H1 (cell line): ENCODE data around the gene PGBD5. TPM values are rescaled to one million over a fixed set of nuclear protein-coding genes. Genes with fewer than 3 reads are reported as not detected.

Experiments
- CTCF ChIA-PET: fragments of 300-600 bp; sonication (Branson Sonifier 250); formaldehyde crosslinking; loops from one replicate; lab custom pipeline; 2021; ENCODE audit not compliant: partially characterized antibody; lab: Charles Lee
- POLR2A ChIA-PET: fragments of 300-600 bp; sonication (Branson Sonifier 250); formaldehyde crosslinking; loops from one replicate; lab custom pipeline; 2021; ENCODE audit warnings: inconsistent platforms; ENCODE audit not compliant: partially characterized antibody; lab: Charles Lee
- DNase-seq, 2 experiments: peaks; one replicate each; pipeline versions ENCODE4 v3.0.0 to v3.0.0-alpha.2; 2010 to 2022; ENCODE audit warnings: low spot score in 2 of 2, low read depth in 1 of 2, mixed read lengths in 1 of 2
- FAIRE-seq: peaks from 2 replicates; lab custom pipeline; 2011; peaks lifted over from hg19 to GRCh38; lab: Jason Lieb, UNC
- H2AFZ ChIP-seq: 2 replicates; pipeline ENCODE4 v1.8.1; 2012; ENCODE audit warnings: low read length, inconsistent platforms
- H2AK5ac ChIP-seq: 2 replicates; pipeline ENCODE4 v1.6.1; 2013; ENCODE audit warnings: low read depth, low read length
- H2BK120ac ChIP-seq: replicated peaks from 2 replicates; pipeline ENCODE3; 2013; ENCODE audit warnings: low read depth, low read length, inconsistent platforms
- H2BK12ac ChIP-seq: 2 replicates; pipeline ENCODE4 v1.6.1; 2013; ENCODE audit warnings: low read depth, low read length
- H2BK15ac ChIP-seq: 2 replicates; pipeline ENCODE4 v1.6.1; 2013; ENCODE audit warnings: low read length
- H2BK20ac ChIP-seq: 2 replicates; pipeline ENCODE4 v1.6.1; 2013; ENCODE audit warnings: low read length
- H2BK5ac ChIP-seq: 2 replicates; pipeline ENCODE4 v1.6.1; 2013; ENCODE audit warnings: low read depth, low read length
- H3K14ac ChIP-seq: 2 replicates; pipeline ENCODE4 v1.6.1; 2013; ENCODE audit warnings: inconsistent platforms; ENCODE audit not compliant: insufficient read length
- H3K18ac ChIP-seq: 2 replicates; pipeline ENCODE4 v1.6.1; 2013; ENCODE audit warnings: low read length; ENCODE audit errors: extremely low read depth
- H3K23ac ChIP-seq: 2 replicates; pipeline ENCODE4 v1.6.1; 2013; ENCODE audit warnings: inconsistent platforms; ENCODE audit not compliant: insufficient read length
- H3K23me2 ChIP-seq: 2 replicates; pipeline ENCODE4 v1.6.1; 2013; ENCODE audit warnings: low read depth, low read length
- H3K27ac ChIP-seq: 2 replicates; pipeline ENCODE4 v1.6.1; 2011; ENCODE audit warnings: low read depth, low read length, inconsistent platforms
- H3K27me3 ChIP-seq, 4 experiments: replicated peaks in 1 of 4; 1 replicate in 1 of 4; 2 replicates in 3 of 4; pipeline versions ENCODE4 v1.6.1 to v1.8.1; 2011 to 2013; ENCODE audit warnings: low read length in 3 of 4, mild to moderate bottlenecking in 3 of 4, inconsistent platforms in 2 of 4, mixed read lengths in 2 of 4, moderate library complexity in 1 of 4; ENCODE audit not compliant: control insufficient read depth in 3 of 4, insufficient read depth in 3 of 4; ENCODE audit errors: extremely low read depth in 1 of 4
- H3K36me3 ChIP-seq, 4 experiments: 2 replicates each; pipeline versions ENCODE4 v1.6.1 to v1.8.1; 2011 to 2013; ENCODE audit warnings: mild to moderate bottlenecking in 4 of 4, low read length in 3 of 4, moderate library complexity in 2 of 4, control low read depth in 1 of 4, inconsistent platforms in 1 of 4; ENCODE audit not compliant: insufficient read depth in 4 of 4, control insufficient read depth in 2 of 4
- H3K4ac ChIP-seq: replicated peaks from 2 replicates; pipeline ENCODE3; 2013; ENCODE audit warnings: low read length, low read depth, mixed read lengths, inconsistent platforms; ENCODE audit not compliant: insufficient read length
- H3K4me1 ChIP-seq, 4 experiments: replicated peaks in 1 of 4; 1 replicate in 1 of 4; 2 replicates in 3 of 4; pipeline versions ENCODE4 v1.6.1 to v1.8.1; 2011 to 2013; ENCODE audit warnings: low read length in 3 of 4, inconsistent platforms in 2 of 4, mixed read lengths in 1 of 4; ENCODE audit not compliant: insufficient read depth in 4 of 4, control insufficient read depth in 3 of 4
- H3K4me2 ChIP-seq, 2 experiments: 2 replicates each; pipeline versions ENCODE4 v1.6.1 to v1.8.1; 2011 to 2013; ENCODE audit warnings: low read depth in 2 of 2, low read length in 2 of 2, control low read depth in 1 of 2, inconsistent platforms in 1 of 2, mild to moderate bottlenecking in 1 of 2; ENCODE audit not compliant: insufficient read depth in 1 of 2
- H3K4me3 ChIP-seq, 4 experiments: fragments of 200-600, 300-600 bp in 1 of 4; sonication (generic), shearing (Covaris generic), sonication (Bioruptor Twin) in 1 of 4; 2 replicates each; pipeline versions ENCODE4 v1.5.1 to v1.8.1; 2011 to 2016; ENCODE audit warnings: low read length in 4 of 4, low read depth in 3 of 4, control low read depth in 2 of 4, inconsistent platforms in 2 of 4, mild to moderate bottlenecking in 2 of 4, mixed read lengths in 1 of 4, moderate library complexity in 1 of 4; ENCODE audit not compliant: insufficient read depth in 2 of 4; ENCODE audit errors: extremely low read depth in 1 of 4
- H3K56ac ChIP-seq: replicated peaks from 2 replicates; pipeline ENCODE3; 2013; ENCODE audit warnings: low read depth, mild to moderate bottlenecking, mixed read lengths, low read length, inconsistent platforms; ENCODE audit not compliant: insufficient read length
- H3K79me1 ChIP-seq: 2 replicates; pipeline ENCODE4 v1.6.1; 2013; ENCODE audit warnings: low read depth, low read length, control low read depth
- H3K79me2 ChIP-seq, 2 experiments: 2 replicates each; pipeline versions ENCODE4 v1.6.1 to v1.8.1; 2012 to 2013; ENCODE audit warnings: low read length in 2 of 2, mild to moderate bottlenecking in 2 of 2, inconsistent platforms in 1 of 2; ENCODE audit not compliant: insufficient read depth in 2 of 2, control insufficient read depth in 1 of 2
- H3K9ac ChIP-seq, 4 experiments: replicated peaks in 1 of 4; 1 replicate in 1 of 4; 2 replicates in 3 of 4; pipeline versions ENCODE4 v1.6.1 to v1.8.1; 2011 to 2013; ENCODE audit warnings: low read depth in 3 of 4, low read length in 3 of 4, control low read depth in 2 of 4, mild to moderate bottlenecking in 2 of 4, moderate library complexity in 2 of 4, inconsistent platforms in 1 of 4; ENCODE audit errors: extremely low read depth in 1 of 4
- H3K9me3 ChIP-seq, 2 experiments: 2 replicates each; pipeline versions ENCODE4 v1.6.1 to v1.8.1; 2012 to 2013; ENCODE audit warnings: mild to moderate bottlenecking in 2 of 2, moderate library complexity in 2 of 2, control low read depth in 1 of 2, inconsistent platforms in 1 of 2, low read depth in 1 of 2, low read length in 1 of 2, mixed read lengths in 1 of 2; ENCODE audit not compliant: insufficient read depth in 2 of 2
- H4K20me1 ChIP-seq, 2 experiments: replicated peaks in 1 of 2; 2 replicates each; pipeline versions ENCODE3 to v1.8.1; 2011 to 2013; ENCODE audit warnings: inconsistent platforms in 2 of 2, low read length in 2 of 2, mild to moderate bottlenecking in 1 of 2; ENCODE audit not compliant: insufficient read depth in 2 of 2, control insufficient read depth in 1 of 2
- H4K5ac ChIP-seq: 2 replicates; pipeline ENCODE4 v1.6.1; 2013; ENCODE audit warnings: low read length, low read depth, mixed read lengths, inconsistent platforms; ENCODE audit not compliant: insufficient read length
- H4K8ac ChIP-seq: 2 replicates; pipeline ENCODE4 v1.8.0; 2013; ENCODE audit warnings: mild to moderate bottlenecking, moderate library complexity, low read length, inconsistent platforms; ENCODE audit not compliant: insufficient read depth; ENCODE audit errors: extremely low read depth
- H4K91ac ChIP-seq: replicated peaks from 2 replicates; pipeline ENCODE3; 2013; ENCODE audit warnings: low read length, mixed read lengths, inconsistent platforms; ENCODE audit not compliant: insufficient read length
- BACH1 ChIP-seq: IDR thresholded peaks from 2 replicates; pipeline ENCODE4 v1.6.1; 2012; ENCODE audit warnings: low read length, improper control_type of control experiment
- CEBPB ChIP-seq: IDR thresholded peaks from 2 replicates; pipeline ENCODE4 v1.6.1; 2012; ENCODE audit warnings: low read depth, low read length
- CHD2 ChIP-seq: IDR thresholded peaks from 2 replicates; pipeline ENCODE4 v1.6.1; 2012; ENCODE audit warnings: low read length, improper control_type of control experiment
- CREB1 ChIP-seq: IDR thresholded peaks from 2 replicates; pipeline ENCODE4 v1.6.1; 2012; ENCODE audit warnings: inconsistent platforms
- EGR1 ChIP-seq: IDR thresholded peaks from 2 replicates; pipeline ENCODE4 v1.6.1; 2011; ENCODE audit warnings: low read depth, low read length, borderline replicate concordance
- EP300 ChIP-seq, 2 experiments: IDR thresholded peaks; 1 replicate in 1 of 2; 2 replicates in 1 of 2; pipeline ENCODE4 v1.6.1; 2011 to 2012; ENCODE audit warnings: low read depth in 2 of 2, low read length in 2 of 2, mild to moderate bottlenecking in 2 of 2, borderline replicate concordance in 1 of 2, inconsistent platforms in 1 of 2, moderate library complexity in 1 of 2
- JUN ChIP-seq: IDR thresholded peaks from 2 replicates; pipeline ENCODE4 v1.6.1; 2011; ENCODE audit warnings: low read depth, mild to moderate bottlenecking, improper control_type of control experiment, low read length
- SP4 ChIP-seq: IDR thresholded peaks from 2 replicates; pipeline ENCODE4 v1.6.1; 2012; ENCODE audit warnings: low read length, inconsistent platforms
- USF2 ChIP-seq: IDR thresholded peaks from 2 replicates; pipeline ENCODE4 v1.6.1; 2011; ENCODE audit warnings: low read length, improper control_type of control experiment
- WGBS, 2 experiments: shearing (Covaris generic) in 1 of 2; methylation state at CpG; one replicate each; pipeline versions ENCODE4 v1.1.6 to v1.1.7; 2013 to 2015; ENCODE audit warnings: low lambda C conversion rate in 2 of 2, mixed read lengths in 2 of 2, inconsistent platforms in 1 of 2, low coverage in 1 of 2, missing lambda C conversion rate in 1 of 2; ENCODE audit not compliant: insufficient replicate concordance in 2 of 2, insufficient coverage in 1 of 2, insufficient read length in 1 of 2; ENCODE audit errors: extremely low coverage in 1 of 2, missing lambda C conversion rate in 1 of 2; 5-methylcytosine and 5-hydroxymethylcytosine counted together
- polyA plus RNA-seq, 7 experiments: library from polyadenylated mRNA; depleted of rRNA in 3 of 7; stranded (reverse) in 5 of 7; unstranded in 2 of 7; fragments of >200 nt in 5 of 7; fragments of 200-250 nt in 2 of 7; gene quantifications; 1 replicate in 5 of 7; 2 replicates in 1 of 7; 4 replicates in 1 of 7; pipeline versions ENCODE4 v1.2.1 to v1.2.3, GENCODE V29; 2011 to 2013; ENCODE audit warnings: missing spikeins in 2 of 7, mixed read lengths in 2 of 7
- total RNA-seq: library from RNA; stranded (reverse); fragmentation: NEBNext Ultra II Directional; extraction: Animal tissue kit (Norgen Biotek cat#: 25700); gene quantifications from 2 replicates; pipeline ENCODE4 v1.2.1, GENCODE V29; 2021

The PGBD5 gene
- total and polyA plus RNA-seq, 2 of the 8 experiments (the other 6 are each of a cell fraction or from before 2014, with no cell fraction given), result 16.3 to 18.4 TPM

GRCh38 chr1:230399321-230400006 is 26.7 kb downstream of the PGBD5 start:
- DNase-seq (no peak), FAIRE-seq (no peak)
- Histone ChIP-seq H3K23ac (no peak overlapping the region), H2BK12ac (peak overlapping the region; percentile 2; the same call in 1 of the 2 replicates), H3K79me1 (peaks cover 3% of the 10 kb centered on the region; the same call in 1 of the 2 replicates), H4K5ac (no peak overlapping the region), H2BK15ac (no peak overlapping the region), H2AFZ (no peak overlapping the region), H3K18ac (peak overlapping the region; percentile 1; the same call in 1 of the 2 replicates), H3K4me3 (no peak overlapping the region), H3K56ac (no peak overlapping the region), H3K36me3 (no peaks in the 10 kb centered on the region), H2BK5ac (peak overlapping the region; percentile 40; the same call in 1 of the 2 replicates), H3K9me3 (no peaks in the 10 kb centered on the region), H2AK5ac (no peak overlapping the region), H3K14ac (no peak overlapping the region), H4K91ac (no peak overlapping the region), H4K20me1 (peaks cover 6 to 20% of the 10 kb centered on the region in 2 experiments), H3K9ac (no peak overlapping the region), H3K23me2 (peaks cover 2% of the 10 kb centered on the region; the same call in 1 of the 2 replicates), H4K8ac (no peak overlapping the region; the same call in 1 of the 2 replicates), H2BK20ac (no peak overlapping the region), H3K4me1 (peaks cover 0 to 23% (median 12%) of the 10 kb centered on the region in 4 experiments; a peak in 6 of 7 replicates), H3K4ac (no peak overlapping the region), H3K4me2 (no peak overlapping the region), H2BK120ac (no peak overlapping the region), H3K79me2 (peaks cover 0 to 39% of the 10 kb centered on the region in 2 experiments; a peak in 2 of 4 replicates), H3K27ac (no peak overlapping the region), H3K27me3 (no peaks in the 10 kb centered on the region)
- WGBS, 2 experiments, result 90% methylated on average over 21 of the region's 22 CpGs; no CpG with 5 or more reads in 1 of the 2 experiments
- ChIA-PET CTCF (interaction anchor here (0.7 to 1.3 kb wide), 6 partner anchors 11 to 139 kb away, joined by 3 to 5 read pairs (median 3); no protein-coding TSS in a partner anchor), POLR2A (interaction anchor here (1.6 to 2.1 kb wide), 2 partner anchors 27 to 29 kb away, joined by 5 read pairs; partner anchors contain the start of gene PGBD5)
- TF ChIP-seq CHD2 (no peak), CEBPB (no peak), EGR1 (no peak), SP4 (no peak), JUN (no peak), BACH1 (no peak), USF2 (no peak), EP300 (IDR thresholded peaks at IDR 0.05; ENCODE audit: borderline replicate concordance in 1 of 2, low read depth in 2 of 2, low read length in 2 of 2) (no peak), CREB1 (no peak)
